NCI-H2196 (cell line): ENCODE data around the gene INPP4A.
"Not testable (repeated sequence)": the region's sequence is repeated elsewhere in the genome, so short reads cannot be mapped to it uniquely, and the experiment has no call there.

ENCODE experiments used
- DNase-seq: peaks from one replicate; lab custom pipeline; 2025; ENCODE audit not compliant: unreplicated experiment; lab: John Stamatoyannopoulos, UW

Gene INPP4A

DNA sequence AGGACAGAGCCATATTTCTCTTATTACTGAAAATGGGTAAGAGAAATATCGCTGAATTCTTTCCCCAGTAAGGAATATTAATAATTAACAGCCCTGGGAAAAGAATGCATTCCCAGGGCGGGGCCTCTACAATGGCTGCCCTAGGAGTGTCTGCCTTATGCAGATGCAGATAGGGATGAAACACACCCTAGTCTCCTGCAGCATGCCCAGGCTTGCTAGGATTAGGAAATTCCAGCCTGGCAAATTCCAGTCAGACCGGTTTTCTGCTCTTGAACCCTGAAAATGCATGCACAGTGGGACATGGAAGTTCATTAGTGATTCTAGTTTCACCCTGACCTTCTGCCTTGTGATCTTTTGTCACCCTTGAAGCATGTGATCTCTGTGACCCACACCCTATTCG lies 9.0 kb upstream of the INPP4A start:
- not testable (repeated sequence) for DNase-seq

DNA sequence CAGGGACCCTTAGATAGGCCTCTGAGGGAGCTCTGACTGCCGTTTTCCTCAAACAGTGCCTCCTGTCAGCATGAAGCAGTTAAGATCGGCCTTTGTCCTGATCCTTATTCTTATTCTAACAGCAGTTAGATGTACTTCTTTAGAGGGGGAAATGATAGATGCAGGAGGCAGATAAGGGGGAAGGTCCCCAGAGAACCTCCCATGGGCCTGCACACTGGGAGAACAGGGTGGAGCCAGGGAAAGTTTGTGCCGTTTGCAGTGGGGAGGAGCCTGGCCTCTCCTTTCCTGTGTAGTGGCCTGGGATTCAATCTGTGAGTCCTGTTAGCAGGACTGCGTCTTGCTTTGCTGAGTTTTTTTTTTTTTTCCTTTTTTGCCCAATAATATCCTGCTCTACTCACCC lies 7.9 kb upstream of the INPP4A start:
- no peak for DNase-seq

DNA sequence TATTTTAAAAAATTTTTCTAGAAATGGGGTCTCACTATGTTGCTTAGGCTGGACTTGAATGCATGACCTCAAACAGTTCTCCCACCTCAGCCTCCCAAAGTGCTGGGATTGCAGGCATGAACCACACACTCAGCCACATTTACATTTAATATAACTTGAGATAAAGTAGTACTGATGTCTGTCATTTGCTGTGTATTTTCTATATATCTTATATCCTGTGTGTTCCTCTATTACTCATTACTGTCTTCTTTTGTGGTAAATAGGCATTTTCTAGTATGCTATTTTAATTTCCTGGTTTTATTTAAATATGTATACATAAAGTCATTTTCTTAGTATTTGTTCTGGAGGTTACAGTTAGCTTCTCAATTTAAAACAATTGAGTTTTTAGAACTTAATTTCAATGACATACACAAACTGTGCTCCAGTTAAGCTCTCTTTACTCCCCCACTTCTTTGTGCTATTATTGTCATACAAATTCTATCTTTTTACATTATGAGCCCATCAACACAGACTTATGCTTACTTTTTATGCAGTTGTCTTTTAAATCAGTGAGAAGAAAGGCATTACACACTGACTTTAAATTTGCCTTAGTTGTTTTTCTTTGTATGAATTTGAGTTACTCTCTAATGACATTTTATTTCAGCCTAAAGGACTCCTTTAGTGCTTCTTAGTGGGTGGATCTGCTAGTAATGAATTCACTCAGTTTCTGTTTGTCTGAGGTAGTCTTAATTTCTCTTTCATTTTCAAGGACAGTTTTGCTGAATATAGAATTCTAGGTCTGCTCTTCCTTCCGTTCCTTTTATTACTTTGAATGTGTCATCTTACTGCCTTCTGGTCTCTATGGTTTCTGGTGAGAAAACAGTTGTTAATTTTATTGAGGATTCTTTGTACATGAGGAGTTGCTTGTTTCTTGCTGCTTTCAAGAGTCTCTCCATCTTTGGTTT lies 6.2 kb upstream of the INPP4A start:
- DNase-seq, result no peak

DNA sequence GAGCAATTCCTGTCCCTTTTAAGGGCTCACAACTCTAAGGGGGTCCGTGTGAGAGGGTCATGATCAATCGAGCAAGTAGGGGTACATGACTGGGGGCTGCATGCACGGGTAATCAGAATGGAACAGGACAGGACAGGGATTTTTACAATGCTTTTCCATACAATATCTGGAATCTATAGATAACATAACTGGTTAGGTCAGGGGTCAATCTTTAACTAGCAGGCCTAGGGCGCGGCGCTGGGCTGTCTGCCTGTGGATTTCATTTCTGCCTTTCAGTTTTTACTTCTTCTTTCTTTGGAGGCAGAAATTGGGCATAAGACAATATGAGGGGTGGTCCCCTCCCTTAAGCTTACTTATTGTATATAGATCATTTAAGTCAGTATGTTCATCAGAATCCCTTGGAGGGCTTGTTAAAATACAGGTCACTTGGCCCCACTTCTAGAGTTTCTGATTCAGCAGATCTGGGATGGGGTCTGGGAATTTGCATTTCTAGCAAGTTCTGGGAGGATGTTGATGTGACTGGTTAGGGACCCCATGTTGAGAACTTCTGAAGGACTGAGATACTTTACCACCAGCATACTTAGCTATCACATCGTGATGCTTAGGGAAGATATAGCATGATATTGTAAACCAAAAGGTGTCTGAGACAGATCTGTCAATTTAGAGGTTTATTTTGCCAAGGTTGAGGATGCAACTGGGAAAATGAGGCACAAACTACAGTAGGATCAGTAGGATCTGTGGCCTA lies 2.8 kb upstream of the INPP4A start:
- DNase-seq, result no peak

DNA sequence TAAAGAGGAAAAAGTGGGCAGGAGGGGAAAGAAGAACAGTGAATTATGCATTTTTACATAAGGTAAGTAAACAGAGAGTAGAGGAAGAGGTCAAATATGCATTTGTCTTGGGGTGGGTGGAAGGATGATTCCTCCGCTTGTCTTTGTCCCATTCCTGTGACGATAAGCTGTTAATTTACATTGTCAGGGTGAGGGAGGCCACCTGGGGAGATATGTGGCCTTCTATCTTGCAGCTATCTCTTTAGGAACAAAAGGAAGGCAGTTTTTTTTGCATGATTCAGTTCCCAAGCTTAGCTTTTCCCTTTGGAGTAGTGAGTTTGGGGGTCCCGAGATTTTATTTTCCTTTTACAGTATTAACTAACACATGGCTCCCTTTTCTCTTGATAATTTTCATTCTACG lies 2.2 kb upstream of the INPP4A start:
- no peak for DNase-seq

DNA sequence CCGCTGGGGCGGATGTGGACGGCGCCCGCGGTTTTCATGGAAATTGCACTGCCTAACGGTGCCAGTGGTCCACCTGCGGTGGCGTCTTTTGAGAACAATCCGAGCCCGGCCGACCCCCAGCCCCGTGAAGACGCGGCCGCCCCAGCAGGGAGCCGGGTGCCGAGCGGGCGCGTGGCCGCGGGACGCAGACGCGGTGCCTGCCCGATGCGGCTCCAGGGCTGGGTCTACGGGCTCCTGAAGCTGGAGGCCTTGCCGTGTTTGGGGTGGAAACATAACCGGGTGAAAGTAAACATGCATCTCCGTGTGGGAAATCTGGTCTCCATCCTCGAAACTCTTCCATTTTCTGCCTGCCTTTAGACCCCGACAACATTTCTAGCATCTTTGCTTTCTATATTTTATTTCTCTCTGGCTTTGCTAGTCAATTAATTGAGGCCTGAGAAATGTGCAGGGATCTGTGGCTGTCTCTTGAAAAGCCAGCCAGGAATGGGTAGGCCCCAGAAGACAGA lies 572 bp downstream of the INPP4A start:
- no peak for DNase-seq

DNA sequence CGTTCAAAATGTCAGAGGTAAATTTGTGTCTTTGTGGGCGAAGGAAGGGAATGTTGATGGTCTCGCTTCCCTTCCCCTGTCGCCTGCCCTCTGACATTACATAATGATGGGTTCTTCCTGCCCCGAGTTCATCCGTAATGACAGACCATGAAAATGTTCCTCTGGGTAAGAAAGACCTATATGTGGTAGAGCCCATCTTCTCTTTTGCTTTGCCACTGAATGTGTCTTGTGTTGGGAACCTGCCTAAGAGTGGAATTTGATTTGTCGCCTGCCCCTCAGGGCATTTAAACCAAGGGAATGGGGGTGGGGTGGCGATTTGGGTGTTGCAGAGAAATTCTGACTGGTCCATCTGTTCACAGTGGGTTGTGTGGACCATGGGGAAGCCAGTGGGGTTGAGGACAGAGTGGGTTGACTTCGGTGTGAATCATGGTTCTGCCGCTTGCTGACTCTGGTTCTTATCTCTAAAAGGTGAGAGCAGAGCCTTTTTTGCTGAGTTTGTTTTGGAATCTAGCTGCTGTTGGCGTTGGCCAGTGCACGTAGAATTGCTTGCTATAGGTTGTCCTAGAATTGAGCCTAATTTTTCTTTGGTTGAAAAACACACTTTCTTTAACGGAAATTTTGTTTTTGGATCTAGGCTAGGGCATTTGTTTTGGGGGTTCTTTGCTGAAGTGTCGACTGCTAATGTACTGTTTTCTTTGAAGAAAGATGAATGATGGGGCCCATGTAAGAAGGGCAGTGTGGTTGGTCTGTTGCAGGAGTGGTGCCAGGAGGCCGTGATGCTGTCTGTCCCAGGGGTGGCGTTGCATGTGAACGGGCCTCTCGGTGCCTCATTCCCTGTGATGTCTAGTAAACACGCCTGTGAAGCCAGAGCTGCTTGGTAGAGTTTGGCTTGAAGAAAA lies 1.3 kb downstream of the INPP4A start:
- DNase-seq, result no peak

DNA sequence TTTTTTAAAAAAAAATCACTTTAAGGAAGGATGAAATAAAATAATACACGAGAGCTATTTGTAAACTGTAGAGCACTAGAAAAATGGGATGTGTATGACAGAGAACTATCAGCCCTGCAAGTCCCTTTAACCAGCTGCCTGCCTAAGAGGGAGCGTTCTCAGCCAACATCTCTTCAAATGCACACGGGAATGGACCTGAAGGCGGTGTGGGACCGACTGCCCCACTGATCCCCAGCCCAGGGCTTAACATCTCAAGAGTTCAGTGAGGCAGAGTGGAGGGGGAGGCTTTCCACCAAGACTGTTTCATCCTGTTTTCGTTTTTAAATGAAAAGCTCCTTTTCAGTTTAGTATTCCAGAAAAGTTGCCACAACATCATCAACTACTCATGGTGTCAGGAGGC lies 2.2 kb downstream of the INPP4A start:
- DNase-seq, result no peak

DNA sequence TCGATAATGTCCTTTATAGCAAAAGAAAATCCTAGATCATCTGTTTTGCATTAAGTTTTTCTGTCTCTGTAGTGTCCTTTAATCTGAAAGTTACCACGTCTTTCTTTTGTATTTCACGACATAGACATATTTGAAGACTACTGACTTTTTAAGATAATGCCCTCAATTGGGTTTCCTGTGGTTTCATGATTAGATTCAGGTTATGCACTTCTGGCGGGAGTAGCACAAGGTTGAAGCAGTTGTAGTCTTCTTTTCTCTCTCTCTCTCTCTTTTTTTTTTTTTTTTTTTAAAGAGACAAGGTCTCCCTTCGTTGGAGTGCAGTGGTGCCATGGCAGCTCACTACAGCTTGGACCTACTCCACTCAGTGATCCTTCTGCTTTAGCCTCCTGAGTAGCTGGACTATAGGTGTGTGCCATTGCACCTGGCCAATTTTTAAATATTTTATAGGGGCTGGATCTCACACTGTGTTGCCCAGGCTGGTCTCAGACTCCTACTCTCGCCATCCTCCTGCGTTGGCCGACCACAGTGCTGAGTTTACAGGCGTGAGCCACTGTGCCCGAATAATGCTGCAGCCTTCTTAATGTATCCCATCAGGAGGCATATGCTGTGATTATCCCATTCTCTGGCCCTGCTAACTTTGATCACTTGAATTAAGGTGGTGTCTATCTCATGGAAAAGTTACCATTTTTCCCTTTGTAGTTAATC lies 3.9 kb downstream of the INPP4A start:
- no peak for DNase-seq

DNA sequence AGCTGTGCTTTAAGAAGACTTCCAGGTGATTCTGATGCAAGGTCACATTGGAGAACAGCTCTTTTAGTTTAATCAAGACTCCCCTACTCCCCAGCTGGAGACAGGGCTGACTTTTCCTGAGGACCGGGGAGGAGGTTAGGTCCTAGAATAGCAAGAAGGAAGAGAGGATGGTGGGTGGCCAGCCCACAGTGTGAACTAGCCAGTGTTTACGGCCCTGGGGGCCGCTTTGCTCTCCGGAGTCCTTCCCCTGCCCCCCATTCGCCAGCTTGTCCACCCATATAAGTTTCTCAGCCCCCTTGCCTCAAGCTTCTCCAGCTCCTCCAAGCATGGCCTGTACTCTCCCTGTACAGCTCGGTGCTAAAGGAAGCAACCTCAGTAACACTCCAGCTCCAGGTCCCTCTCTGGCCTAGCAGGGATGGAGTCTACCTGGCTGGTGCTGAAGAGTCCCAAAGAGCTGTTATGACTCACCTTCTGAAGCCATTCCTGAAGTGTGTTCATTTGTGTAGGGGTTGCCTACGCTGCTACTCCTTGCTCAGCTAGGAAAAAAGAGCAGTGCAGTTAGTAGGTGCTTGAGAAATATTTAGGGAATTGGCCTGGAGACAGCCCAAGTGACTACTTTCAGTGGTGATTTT lies 7.9 kb downstream of the INPP4A start:
- DNase-seq, result no peak

DNA sequence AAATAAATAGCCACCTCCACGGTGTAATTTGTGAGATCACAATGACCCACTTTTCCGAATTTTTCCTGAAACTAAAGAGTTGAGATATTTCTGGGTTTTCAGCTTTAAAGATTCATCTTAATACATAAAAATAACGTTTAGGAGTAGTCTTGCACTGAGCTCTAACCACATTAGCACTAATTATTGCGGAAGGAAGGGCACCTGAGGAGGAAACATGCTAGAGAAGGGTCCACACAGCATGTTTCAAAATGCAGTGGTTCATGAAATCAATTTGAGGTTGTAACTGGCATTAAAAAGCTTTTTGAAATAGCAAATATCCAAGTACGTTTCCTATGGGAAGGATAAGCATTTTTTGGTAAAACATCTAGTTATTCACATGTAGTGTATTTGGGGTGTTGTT lies 8.4 kb downstream of the INPP4A start:
- DNase-seq, result no peak

DNA sequence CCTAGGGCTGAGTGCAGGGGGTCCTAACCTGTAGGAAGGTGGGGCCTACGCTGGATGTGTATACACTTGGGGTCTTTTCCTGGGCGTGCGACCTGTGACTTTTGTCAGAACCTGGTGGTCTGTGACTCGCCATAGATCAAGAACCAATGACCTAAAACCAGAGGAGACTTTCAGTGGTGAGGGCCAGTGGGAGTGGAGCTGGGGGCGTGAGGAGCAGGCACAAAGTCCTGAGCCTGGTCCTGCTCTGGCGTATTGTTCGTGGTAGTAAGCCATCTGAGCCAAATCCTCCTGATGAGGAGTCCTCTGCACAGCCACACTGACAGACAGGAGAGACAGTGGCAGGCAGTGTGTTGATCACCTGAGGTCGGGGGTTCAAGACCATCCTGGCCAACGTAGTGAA lies 8.9 kb downstream of the INPP4A start:
- no peak for DNase-seq

DNA sequence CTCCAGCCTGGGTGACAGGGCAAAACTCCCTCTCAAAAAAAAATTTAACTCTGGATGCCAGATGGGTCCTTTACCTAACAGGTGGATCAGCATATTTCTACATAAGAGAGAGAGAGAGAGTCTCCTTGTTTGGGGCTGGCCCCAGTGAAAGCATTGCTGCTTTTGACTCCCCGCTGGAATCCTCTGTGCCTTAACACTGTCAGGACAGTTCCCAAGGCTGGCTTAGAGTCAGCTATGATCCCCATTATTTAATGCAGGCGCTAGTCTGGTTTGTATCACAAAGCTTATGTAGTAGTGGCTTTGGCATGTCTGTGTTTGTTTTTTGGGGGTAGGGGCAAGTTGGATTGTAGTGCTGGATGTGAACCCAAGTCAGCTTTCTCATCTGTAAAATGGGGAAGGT lies 9.4 kb downstream of the INPP4A start:
- no peak for DNase-seq

DNA sequence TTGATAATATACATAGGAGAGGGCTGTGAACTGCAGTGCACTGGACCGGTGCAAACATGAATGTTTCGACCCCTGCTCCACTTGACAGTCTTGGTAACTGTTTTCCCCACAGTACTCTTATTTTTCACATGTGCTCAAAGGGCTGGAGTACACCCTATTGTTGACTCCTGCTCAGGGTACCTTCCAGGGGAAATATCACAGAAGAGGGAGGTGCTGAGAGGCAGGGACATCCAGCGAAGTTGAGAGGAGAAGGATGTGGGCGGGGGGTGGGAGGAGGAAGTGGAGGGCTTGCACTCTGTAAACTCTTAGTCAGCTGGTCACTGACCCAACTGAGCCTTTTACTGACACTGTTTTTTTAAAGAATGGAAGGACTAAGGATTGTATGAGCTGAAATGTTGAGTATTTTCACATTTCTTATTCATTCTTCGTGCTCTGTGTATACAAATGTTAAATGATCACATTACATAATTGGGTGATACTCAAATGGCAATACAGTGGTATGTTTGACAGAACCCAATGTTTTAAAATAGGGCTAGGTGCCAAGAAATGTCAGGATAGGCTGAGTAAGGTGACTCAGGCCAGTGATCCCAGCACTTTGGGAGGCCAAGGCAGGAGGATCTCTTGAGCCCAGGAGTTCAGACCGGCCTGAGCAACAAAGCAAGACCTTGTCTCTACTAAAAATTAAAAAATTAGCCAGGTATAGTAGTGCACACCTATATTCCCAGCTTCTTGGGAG lies 10.0 kb downstream of the INPP4A start:
- no peak for DNase-seq

DNA sequence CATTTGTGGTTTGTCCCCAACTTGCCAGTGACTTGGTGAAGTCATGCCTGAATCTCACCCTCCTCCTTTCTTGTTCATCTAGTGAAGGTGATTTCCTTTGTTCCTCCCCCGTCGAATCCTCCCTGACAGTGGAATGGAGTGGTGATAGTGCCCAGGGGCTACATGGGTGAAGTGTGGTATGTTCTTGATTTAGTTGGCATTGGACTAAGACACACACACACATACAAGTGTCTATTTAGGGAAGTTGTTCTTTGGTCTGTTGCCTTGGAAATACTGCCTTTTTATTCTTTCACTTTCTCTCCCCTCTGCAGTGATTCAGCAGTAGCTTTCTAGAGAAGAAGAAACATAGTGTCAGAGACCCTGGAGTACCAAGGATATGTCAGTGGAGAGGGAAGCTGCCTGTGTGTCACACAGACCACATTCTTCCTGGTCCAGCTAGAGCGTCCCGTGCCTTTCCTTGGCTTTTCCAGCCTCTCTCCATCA lies 10.9 kb downstream of the INPP4A start:
- no peak for DNase-seq

DNA sequence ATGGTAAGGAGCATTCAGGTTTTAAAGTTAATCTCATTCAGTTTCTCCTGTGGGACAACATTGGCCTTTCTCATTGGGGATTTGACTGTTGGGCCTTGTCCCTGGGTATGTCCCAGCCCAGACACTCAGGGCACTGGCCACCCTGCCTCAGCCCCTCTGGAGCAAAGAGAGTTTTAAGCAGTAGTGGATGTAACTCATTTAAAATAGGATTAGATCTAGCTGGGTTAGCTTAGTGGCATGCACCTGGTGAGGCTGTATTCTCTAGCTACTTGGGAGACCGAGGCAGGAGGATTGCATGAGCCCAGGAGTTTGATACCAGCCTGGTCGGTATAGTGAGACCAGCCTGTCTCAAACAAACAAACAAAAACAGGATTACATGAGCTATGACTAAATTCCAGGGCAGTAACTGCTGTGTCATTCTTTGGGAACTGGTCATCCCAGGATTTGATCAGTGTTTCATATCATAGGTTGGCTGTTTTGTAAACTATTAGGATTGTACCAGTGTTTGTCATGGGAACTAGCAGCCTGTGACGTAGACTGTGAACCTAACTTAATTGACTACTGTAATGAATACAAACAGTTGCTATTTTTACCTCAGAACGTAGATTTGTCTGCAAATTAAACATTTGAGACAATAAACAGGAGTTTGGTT lies 12.5 kb downstream of the INPP4A start:
- DNase-seq, result no peak

DNA sequence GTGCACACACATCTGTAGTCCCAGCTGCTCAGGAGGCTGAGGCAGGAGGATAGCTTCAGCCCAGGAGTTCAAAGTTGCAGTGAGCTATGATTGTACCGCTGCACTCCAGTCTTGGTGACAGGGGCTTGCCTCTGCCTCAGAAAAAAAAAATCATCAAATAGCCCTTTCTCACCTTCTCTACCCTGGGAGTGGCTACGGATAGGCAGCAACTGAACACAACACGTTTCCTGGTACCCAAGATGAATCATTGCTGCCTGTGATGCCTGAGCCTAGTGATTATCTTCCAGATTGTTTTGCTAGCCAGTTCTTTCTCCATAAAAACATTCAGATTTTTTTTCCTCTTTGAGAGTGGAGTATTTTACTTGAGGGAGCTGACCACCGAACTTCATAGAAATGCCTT lies 13.5 kb downstream of the INPP4A start:
- DNase-seq, result no peak

DNA sequence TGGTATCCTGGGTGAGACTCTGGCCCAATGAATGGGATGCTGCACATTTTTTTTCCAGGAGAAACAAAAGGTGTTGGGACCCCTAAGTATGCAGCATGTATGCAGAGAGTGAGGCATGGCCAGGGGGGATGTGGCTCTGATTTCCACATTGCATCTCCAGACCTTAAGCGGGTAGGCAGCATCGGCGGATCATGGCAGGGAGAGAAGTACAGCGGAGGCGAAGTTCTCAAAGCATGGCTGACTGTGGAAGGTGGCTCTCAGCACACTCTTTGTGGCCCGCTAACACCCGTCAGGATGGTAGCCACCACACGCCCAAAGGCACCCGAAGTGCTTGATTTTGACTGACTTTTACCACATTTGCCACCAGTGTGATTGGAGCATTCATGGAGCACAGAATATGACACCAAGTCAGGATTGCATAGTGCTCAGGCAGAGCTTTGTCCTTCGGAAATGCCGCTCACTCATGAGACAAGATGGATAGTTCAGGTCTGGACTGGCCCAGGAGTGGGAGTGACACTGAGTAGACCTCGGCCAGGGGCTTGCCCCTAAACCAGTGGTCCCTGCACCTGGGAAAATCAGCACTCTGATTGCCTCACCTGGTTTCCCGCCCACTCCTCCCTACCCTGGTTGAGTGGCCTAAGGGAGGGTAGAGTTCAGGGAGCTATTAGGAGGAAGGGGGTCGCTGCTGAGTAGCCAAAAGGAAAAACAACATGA lies 14.2 kb downstream of the INPP4A start:
- DNase-seq, result no peak
